HepG2 (cell line): ENCODE data around the gene ASB16. TPM values are rescaled to one million over a fixed set of nuclear protein-coding genes. Genes with fewer than 3 reads are reported as not detected.

Experiments used
- AKNA ChIP-seq: sonication (generic); formaldehyde crosslinking; IDR thresholded peaks from 2 replicates; pipeline ENCODE4 v1.4.0; 2020; ENCODE audit warnings: missing genetic modification reagents, borderline replicate concordance
- BCLAF1 ChIP-seq: fragments of 450-650 bp; IDR thresholded peaks from 2 replicates; pipeline ENCODE4 v1.6.1; 2017; ENCODE audit warnings: mild to moderate bottlenecking
- LCORL ChIP-seq, 2 experiments: fragments of 450-650 bp in 1 of 2; sonication (generic) in 1 of 2; formaldehyde crosslinking in 1 of 2; IDR thresholded peaks; 2 replicates each; pipeline versions ENCODE4 v1.5.0 to v1.6.1; 2017 to 2020; ENCODE audit warnings: antibody characterized with exemption in 1 of 2, missing genetic modification reagents in 1 of 2
- MTA3 ChIP-seq: sonication (generic); formaldehyde crosslinking; IDR thresholded peaks from 2 replicates; pipeline ENCODE4 v1.4.0; 2020; ENCODE audit warnings: missing genetic modification reagents
- MXI1 ChIP-seq: IDR thresholded peaks from 3 replicates; pipeline ENCODE4 v1.6.1; 2012; ENCODE audit warnings: low read depth, low read length, inconsistent platforms, borderline replicate concordance
- NCOA2 ChIP-seq: sonication (generic); formaldehyde crosslinking; IDR thresholded peaks from 2 replicates; pipeline ENCODE4 v1.8.0; 2022; ENCODE audit warnings: inconsistent platforms
- NFYB ChIP-seq: sonication (generic); formaldehyde crosslinking; IDR thresholded peaks from 2 replicates; pipeline ENCODE4 v1.4.0; 2020; ENCODE audit warnings: missing genetic modification reagents
- ZHX1 ChIP-seq: sonication (generic); formaldehyde crosslinking; IDR thresholded peaks from 2 replicates; pipeline ENCODE4 v1.8.1; 2022; ENCODE audit warnings: low read depth, mild to moderate bottlenecking, missing genetic modification reagents
- ZNF672 ChIP-seq: sonication (generic); formaldehyde crosslinking; IDR thresholded peaks from 2 replicates; pipeline ENCODE4 v1.8.1; 2022; ENCODE audit warnings: missing genetic modification reagents
- polyA plus RNA-seq, 8 experiments: library from polyadenylated mRNA; depleted of rRNA in 3 of 8; stranded (reverse) in 7 of 8; unstranded in 1 of 8; fragments of >200 nt; fragmentation: Illumina TruSeq in 4 of 8; extraction: Trizol in 4 of 8; gene quantifications; 2 replicates each; pipeline versions ENCODE4 v1.2.1 to v1.2.3, GENCODE V29; 2011 to 2016; ENCODE audit warnings: low read depth in 4 of 8, missing spikeins in 1 of 8, mixed read lengths in 1 of 8; ENCODE audit not compliant: insufficient read depth in 1 of 8
- total RNA-seq, 5 experiments: library from RNA; depleted of rRNA; stranded (reverse); fragments of >200 nt; fragmentation: Illumina TruSeq; extraction: Trizol; gene quantifications; 2 replicates each; pipeline ENCODE4 v1.2.3, GENCODE V29; 2016; ENCODE audit warnings: low read depth in 1 of 5
- TF ChIP-seq, protein P1 (sequence below): sonication (generic); formaldehyde crosslinking; IDR thresholded peaks from 2 replicates; pipeline ENCODE4 v1.4.0; 2020; ENCODE audit warnings: missing genetic modification reagents
- TF ChIP-seq, protein P2 (sequence below): IDR thresholded peaks from 2 replicates; pipeline ENCODE4 v1.6.1; 2016

ASB16 gene
- total and polyA plus RNA-seq, 2 of the 13 experiments (the other 11 are each of a cell fraction or from before 2014, with no cell fraction given), result 0.07 TPM; not detected in 1

DNA sequence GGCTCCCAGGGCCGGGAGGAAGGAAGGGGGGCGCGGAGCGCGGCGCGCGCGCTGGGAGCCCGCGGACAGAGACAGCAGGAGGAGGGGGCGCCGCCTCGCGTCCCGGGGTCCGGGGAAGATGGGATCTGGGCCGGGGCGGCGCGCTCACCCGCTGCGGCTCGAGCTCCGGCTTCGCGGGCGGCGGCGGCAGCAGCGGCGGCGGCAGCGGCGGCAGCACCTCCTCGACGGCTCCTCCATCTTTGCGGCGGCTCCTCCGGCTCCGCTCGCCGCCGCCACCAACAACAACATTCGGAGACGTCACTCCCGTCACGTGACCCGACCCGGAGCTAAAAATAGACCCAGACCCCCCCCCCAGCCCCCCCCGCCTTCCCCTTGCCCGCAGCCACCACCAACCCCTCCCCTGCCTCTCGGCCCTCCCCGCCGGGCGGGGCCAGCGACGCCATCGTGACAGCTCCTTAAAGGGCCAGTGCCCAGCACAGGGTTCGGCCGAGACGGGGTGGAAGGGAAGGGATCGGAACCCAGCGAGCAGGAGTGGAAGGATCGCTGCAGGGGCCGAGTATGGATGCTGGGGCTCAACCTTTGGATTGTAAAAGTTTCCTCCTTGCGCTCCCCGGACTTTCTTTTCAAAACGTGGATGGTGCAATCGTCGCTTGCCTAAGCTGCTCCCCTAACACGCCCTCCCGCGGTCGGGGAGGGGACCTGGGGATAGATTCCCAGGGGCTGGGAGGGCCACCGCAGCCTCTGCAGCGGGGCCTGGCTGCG lies 47.0 kb upstream of the ASB16 start, which contains the start of gene HDAC5 (continued):
- TF ChIP-seq AKNA (CRISPR knock-in tag) (no peak), ZHX1 (CRISPR knock-in tag) (no peak; the same call in 1 of the 2 replicates), BCLAF1 (no peak), NFYB (CRISPR knock-in tag) (no peak), NCOA2 (CRISPR knock-in tag) (peak; percentile 24; the same call in 1 of the 2 replicates), LCORL (IDR thresholded peaks at IDR 0.05) (no peak), LCORL (CRISPR knock-in tag; IDR thresholded peaks at IDR 0.05) (peak; percentile 79; the same call in 1 of the 2 replicates), MXI1 (peak; percentile 75; the same call in 1 of the 3 replicates), ZNF672 (no peak), MTA3 (CRISPR knock-in tag) (no peak)
- TF ChIP-seq, protein P1, sequence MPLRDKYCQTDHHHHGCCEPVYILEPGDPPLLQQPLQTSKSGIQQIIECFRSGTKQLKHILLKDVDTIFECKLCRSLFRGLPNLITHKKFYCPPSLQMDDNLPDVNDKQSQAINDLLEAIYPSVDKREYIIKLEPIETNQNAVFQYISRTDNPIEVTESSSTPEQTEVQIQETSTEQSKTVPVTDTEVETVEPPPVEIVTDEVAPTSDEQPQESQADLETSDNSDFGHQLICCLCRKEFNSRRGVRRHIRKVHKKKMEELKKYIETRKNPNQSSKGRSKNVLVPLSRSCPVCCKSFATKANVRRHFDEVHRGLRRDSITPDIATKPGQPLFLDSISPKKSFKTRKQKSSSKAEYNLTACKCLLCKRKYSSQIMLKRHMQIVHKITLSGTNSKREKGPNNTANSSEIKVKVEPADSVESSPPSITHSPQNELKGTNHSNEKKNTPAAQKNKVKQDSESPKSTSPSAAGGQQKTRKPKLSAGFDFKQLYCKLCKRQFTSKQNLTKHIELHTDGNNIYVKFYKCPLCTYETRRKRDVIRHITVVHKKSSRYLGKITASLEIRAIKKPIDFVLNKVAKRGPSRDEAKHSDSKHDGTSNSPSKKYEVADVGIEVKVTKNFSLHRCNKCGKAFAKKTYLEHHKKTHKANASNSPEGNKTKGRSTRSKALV (CRISPR knock-in tag), result peak; percentile 82
- TF ChIP-seq, protein P2, sequence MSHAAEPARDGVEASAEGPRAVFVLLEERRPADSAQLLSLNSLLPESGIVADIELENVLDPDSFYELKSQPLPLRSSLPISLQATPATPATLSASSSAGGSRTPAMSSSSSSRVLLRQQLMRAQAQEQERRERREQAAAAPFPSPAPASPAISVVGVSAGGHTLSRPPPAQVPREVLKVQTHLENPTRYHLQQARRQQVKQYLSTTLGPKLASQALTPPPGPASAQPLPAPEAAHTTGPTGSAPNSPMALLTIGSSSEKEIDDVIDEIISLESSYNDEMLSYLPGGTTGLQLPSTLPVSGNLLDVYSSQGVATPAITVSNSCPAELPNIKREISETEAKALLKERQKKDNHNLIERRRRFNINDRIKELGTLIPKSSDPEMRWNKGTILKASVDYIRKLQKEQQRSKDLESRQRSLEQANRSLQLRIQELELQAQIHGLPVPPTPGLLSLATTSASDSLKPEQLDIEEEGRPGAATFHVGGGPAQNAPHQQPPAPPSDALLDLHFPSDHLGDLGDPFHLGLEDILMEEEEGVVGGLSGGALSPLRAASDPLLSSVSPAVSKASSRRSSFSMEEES (CRISPR knock-in tag), result peak; percentile 42
